IPS-15b (cell line): ENCODE data around the gene PPIL4.

Experiments
- H3K27me3 ChIP-seq: one replicate; pipeline ENCODE4 v1.6.1; 2013; ENCODE audit warnings: low read length; ENCODE audit not compliant: control insufficient read depth, insufficient read depth
- H3K36me3 ChIP-seq: one replicate; pipeline ENCODE4 v1.6.1; 2013; ENCODE audit warnings: low read length; ENCODE audit not compliant: control insufficient read depth, insufficient read depth
- H3K4me1 ChIP-seq: one replicate; pipeline ENCODE4 v1.6.1; 2013; ENCODE audit warnings: mild to moderate bottlenecking, low read length; ENCODE audit not compliant: control insufficient read depth, insufficient read depth
- H3K4me3 ChIP-seq: one replicate; pipeline ENCODE4 v1.5.1; 2013; ENCODE audit warnings: low read depth, low read length
- H3K9ac ChIP-seq: one replicate; pipeline ENCODE4 v1.6.1; 2013; ENCODE audit warnings: low read depth, mild to moderate bottlenecking, low read length
- H3K9me3 ChIP-seq: one replicate; pipeline ENCODE4 v1.6.1; 2013; ENCODE audit warnings: mild to moderate bottlenecking, low read length; ENCODE audit not compliant: control insufficient read depth, insufficient read depth

The PPIL4 gene

DNA sequence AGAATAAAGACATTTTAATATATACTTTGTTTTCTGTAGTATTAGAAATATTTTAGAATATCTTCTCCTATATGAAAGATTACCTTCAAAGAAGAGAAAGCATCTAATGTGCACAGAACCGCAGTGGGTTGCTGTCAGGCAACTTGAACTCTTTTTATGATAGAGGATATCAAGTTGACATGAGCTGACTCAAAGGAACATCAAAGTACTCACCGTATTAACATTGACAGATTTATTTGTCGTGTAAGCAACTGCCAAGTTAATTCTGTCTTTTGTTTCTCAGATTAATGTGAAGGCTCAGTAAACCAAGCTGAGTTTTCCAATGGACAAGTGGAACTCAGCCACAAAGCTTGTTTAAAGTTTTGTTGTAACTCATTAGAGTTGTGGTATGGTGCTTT lies 18.1 kb upstream of the PPIL4 start:
- no peaks in the 10 kb centered on the region for H3K9me3 ChIP-seq
- no peak overlapping the region for H3K9ac ChIP-seq
- no peak overlapping the region for H3K4me3 ChIP-seq
- H3K36me3 ChIP-seq = no peaks in the 10 kb centered on the region
- H3K27me3 ChIP-seq = peaks cover 3% of the 10 kb centered on the region
- no peaks in the 10 kb centered on the region for H3K4me1 ChIP-seq

- H3K36me3 ChIP-seq = no peaks in the 10 kb centered on the region
- H3K9ac ChIP-seq = no peak overlapping the region
- H3K4me1 ChIP-seq = no peaks in the 10 kb centered on the region
- H3K9me3 ChIP-seq = no peaks in the 10 kb centered on the region
- no peak overlapping the region for H3K4me3 ChIP-seq
- peaks cover 3% of the 10 kb centered on the region for H3K27me3 ChIP-seq
Observed at GRCh38 chr6:149563203-149563927, 17.5 kb upstream of the PPIL4 start.

GRCh38 chr6:149560736-149561135 lies 14.9 kb upstream of the PPIL4 start:
- H3K4me1 ChIP-seq = no peaks in the 10 kb centered on the region
- peaks cover 3% of the 10 kb centered on the region for H3K27me3 ChIP-seq
- H3K9me3 ChIP-seq = no peaks in the 10 kb centered on the region
- H3K36me3 ChIP-seq = no peaks in the 10 kb centered on the region
- H3K4me3 ChIP-seq = no peak overlapping the region
- no peak overlapping the region for H3K9ac ChIP-seq

- Histone ChIP-seq H3K9ac (no peak overlapping the region), H3K36me3 (no peaks in the 10 kb centered on the region), H3K4me3 (no peak overlapping the region), H3K27me3 (peaks cover 3% of the 10 kb centered on the region), H3K9me3 (no peaks in the 10 kb centered on the region), H3K4me1 (no peaks in the 10 kb centered on the region)
Observed at GRCh38 chr6:149559389-149559788, 13.5 kb upstream of the PPIL4 start.

DNA sequence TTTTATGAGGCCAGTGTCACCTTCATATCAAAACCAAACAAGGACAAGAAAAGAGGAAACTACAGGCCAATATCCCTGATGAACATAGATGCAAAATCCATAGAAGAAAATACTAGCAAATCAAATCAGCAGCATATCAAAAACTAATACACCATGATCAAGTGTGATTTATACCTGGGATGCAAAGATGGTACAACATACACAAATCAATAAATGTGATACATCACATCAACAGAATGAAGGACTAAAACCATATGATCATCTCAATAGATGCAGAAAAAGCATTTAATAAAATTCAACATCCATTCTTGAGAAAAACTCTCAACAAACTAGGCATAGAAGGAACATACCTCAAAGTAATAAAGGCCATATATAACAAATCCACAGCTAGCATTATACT lies 12.2 kb upstream of the PPIL4 start:
- Histone ChIP-seq H3K4me3 (no peak overlapping the region), H3K27me3 (no peaks in the 10 kb centered on the region), H3K4me1 (no peaks in the 10 kb centered on the region), H3K9ac (no peak overlapping the region), H3K36me3 (no peaks in the 10 kb centered on the region), H3K9me3 (no peaks in the 10 kb centered on the region)

DNA sequence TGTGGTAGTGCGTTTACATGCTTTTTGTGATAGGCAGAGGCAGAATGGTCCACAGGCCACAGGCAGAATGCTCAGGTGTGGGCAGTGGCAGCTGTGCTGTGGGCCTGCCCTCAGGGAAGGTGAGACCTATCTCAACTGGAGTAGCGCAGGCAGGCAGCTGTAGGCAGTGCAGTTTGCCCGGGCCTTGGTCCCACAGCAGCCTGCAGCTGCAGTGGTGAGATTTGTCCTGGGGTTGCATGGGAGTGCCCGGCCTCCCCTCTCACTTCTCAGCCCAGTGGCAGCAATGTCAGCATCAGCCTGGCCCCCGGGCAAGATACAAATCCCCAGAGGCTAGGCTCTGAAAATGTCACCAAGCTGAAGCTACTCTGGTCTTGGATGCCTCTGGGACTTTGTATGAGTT lies 6.1 kb upstream of the PPIL4 start:
- Histone ChIP-seq H3K9me3 (no peaks in the 10 kb centered on the region), H3K36me3 (no peaks in the 10 kb centered on the region), H3K9ac (no peak overlapping the region), H3K27me3 (no peaks in the 10 kb centered on the region), H3K4me3 (no peak overlapping the region), H3K4me1 (no peaks in the 10 kb centered on the region)

GRCh38 chr6:149545258-149545753 lies 537 bp downstream of the PPIL4 start:
- Histone ChIP-seq H3K27me3 (no peaks in the 10 kb centered on the region), H3K4me3 (peak overlapping the region; percentile 90), H3K9me3 (no peaks in the 10 kb centered on the region), H3K4me1 (no peaks in the 10 kb centered on the region), H3K9ac (peak overlapping the region; percentile 80), H3K36me3 (peaks cover 4% of the 10 kb centered on the region)

DNA sequence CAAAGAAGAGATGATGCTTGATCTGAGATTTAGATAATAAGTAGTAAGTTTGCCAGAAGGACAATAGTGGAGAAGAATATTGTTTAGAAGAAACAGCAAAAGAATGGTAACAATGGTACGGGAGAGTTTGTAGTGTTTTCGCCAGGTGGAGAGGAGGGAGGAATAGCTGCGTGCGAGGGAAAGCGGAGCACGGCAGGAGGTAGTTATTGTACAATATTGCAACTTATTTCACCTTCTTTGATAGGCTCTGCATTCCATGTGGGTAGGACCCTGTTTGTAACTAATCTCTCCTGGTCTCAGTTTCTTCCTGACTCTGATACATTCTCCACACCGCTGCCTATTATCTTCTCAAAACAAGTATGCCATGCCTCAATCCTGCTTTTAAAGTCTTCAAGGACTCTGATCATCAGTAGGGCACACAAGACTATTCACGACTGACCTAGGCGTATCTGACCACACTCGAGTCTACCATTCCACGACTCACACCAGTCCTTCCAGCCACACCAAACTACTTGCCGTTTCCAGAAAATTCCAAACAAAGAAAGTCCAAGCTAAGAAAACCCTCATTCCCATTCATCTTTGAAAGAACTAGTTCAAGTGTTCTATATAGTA lies 1.1 kb downstream of the PPIL4 start:
- Histone ChIP-seq H3K36me3 (peaks cover 4% of the 10 kb centered on the region), H3K27me3 (no peaks in the 10 kb centered on the region), H3K4me3 (peak overlapping the region; percentile 90), H3K4me1 (no peaks in the 10 kb centered on the region), H3K9ac (peak overlapping the region; percentile 80), H3K9me3 (no peaks in the 10 kb centered on the region)

- no peaks in the 10 kb centered on the region for H3K27me3 ChIP-seq
- no peak overlapping the region for H3K9ac ChIP-seq
- H3K9me3 ChIP-seq = no peaks in the 10 kb centered on the region
- peaks cover 4% of the 10 kb centered on the region for H3K36me3 ChIP-seq
- no peak overlapping the region for H3K4me3 ChIP-seq
- no peaks in the 10 kb centered on the region for H3K4me1 ChIP-seq
Observed at GRCh38 chr6:149541139-149541538, 4.7 kb downstream of the PPIL4 start.

DNA sequence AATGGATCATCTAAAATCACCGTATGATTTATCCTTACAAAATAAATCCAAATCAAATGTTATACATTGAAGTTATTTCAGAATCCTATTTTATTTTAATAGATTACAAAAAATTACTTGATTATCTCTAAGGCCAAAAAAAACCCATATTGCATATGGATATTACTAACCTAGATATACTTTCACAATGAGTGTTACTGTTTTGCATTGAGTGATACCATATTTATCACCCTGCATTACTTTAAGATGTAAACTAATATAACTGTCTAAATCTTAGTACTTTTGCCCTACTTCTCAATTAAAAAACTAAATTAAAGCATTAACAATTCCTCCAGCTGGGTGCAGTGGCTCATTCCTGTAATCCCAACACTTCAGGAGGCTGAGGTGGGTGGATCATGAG lies 11.1 kb downstream of the PPIL4 start:
- Histone ChIP-seq H3K27me3 (no peaks in the 10 kb centered on the region), H3K9ac (no peak overlapping the region), H3K9me3 (no peaks in the 10 kb centered on the region), H3K36me3 (peaks cover 9% of the 10 kb centered on the region), H3K4me1 (no peaks in the 10 kb centered on the region), H3K4me3 (no peak overlapping the region)

DNA sequence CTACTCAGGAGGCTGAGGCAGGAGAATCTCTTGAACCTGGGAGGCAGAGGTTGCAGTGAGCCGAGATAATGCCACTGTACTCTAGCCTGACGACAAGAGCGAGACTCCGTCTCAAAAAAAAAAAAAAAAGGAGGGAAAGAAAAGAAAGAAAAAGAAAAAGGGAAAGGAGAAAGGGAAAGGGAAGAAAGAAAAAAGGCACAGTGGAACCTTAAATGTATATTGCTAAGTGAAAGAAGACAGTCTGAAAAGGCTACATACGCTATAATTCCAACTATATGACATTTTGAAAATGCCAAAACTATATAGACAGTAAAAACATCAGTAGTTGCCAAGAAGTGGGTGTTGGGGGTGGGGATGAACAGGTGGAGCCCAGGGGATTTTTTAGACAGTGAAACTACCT lies 16.2 kb downstream of the PPIL4 start:
- Histone ChIP-seq H3K9me3 (no peaks in the 10 kb centered on the region), H3K4me1 (no peaks in the 10 kb centered on the region), H3K9ac (no peak overlapping the region), H3K4me3 (no peak overlapping the region), H3K36me3 (peaks cover 15% of the 10 kb centered on the region), H3K27me3 (no peaks in the 10 kb centered on the region)

DNA sequence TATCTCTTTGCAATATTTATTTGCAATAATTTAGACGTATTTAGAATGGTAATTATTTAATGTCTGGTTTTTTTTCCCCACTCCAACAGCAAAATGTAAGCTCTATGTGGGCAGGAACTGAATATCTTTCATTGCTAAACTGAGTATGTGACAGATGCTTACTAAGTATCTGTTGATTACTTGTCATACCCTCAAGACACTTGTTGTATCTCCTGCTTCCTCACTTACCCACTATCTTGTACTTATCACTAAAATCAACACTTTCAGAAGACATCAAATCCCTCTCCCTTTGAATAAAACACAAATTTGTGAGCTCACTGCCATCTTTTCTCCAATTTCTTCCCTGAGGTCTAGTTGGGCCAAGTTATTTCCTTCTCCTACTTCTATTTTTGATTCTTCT lies 30.3 kb downstream of the PPIL4 start:
- Histone ChIP-seq H3K9ac (no peak overlapping the region), H3K9me3 (no peaks in the 10 kb centered on the region), H3K36me3 (peaks cover 2% of the 10 kb centered on the region), H3K4me3 (no peak overlapping the region), H3K4me1 (no peaks in the 10 kb centered on the region), H3K27me3 (no peaks in the 10 kb centered on the region)
